GM19328 (cell line): ENCODE measurements around the gene HDAC4.

Experiments used
- ATAC-seq: cut with Tn5 transposase; IDR thresholded peaks from one replicate; pipeline ENCODE4 v1.9.1; 2021; ENCODE audit warnings: mild to moderate bottlenecking, moderate library complexity; ENCODE audit not compliant: unreplicated experiment

HDAC4 gene

DNA sequence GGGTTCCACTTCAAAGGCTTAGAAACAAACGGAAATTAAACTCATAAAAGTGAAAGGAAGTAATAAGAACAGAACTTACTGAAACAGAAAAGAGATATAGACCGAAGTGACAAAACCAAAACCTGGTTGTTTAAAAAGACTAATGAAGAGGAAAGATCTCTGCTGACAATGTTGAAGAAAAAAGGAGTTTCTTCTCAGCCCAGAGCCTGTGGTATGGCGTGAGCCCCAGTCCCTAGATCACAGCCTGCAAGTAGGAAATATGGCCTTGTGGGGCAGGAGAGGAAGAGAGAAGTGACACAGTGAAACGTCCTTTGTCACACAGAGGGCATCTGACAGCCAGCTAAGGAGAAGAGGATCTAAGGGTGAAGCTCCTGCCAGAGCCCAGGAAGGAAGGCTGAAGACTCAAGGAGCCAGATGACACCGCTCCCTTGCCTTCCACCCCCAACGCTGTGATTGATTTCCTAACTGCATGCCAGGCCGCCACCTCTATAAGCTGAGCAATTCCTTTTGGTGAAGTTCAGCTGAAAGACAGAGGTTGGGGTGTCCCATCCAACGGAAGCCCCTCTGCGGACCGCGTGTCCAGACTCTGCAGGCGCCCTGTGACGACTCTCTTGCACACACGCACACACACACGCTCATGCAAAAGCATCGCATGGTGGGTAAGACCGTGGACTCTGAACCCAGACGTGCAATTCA lies 141.1 kb downstream of the HDAC4 start:
- ATAC-seq = no peak

- ATAC-seq = no peak
Observed at GRCh38 chr2:239259173-239259572, 141.6 kb downstream of the HDAC4 start.

DNA sequence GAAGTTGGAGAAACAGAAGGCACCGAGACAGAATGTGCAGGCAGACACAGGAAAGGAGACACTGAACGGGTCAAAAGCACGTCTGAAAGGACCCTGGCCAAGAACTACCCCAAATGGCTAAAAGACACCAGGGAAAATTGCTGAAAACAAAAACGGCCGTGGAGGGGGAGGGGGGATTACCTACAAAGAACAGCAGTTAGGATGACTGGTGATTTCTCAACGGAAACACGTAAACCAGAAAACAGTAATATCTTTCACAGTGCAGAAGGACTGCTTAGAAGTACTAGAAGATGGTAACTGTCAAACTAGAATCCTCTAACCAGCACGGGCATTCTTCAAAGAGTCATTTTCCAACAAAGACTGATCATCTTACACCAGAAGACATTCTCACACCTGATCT lies 142.6 kb downstream of the HDAC4 start:
- no peak for ATAC-seq

DNA sequence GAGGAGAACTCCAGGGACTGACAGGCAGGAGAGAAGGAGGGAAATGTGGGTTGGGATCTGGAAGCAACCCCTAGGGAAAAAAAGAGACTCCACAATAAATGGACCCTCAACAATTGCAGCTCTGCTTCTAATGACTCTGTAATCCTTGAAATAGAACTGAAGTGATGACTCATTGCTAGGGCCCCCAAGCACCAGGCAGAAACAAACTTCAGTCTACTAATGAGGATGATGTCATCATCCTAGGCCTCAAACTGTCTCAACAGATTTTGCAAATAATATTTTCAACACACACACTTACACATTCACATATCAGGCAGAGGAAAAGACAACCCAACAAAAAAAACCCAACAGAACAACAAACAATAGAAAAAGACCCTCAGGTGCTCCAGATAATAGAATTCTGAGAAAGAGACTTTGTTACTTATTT lies 143.3 kb downstream of the HDAC4 start:
- ATAC-seq = no peak

GRCh38 chr2:239256350-239256743 lies 144.5 kb downstream of the HDAC4 start:
- ATAC-seq = no peak

GRCh38 chr2:239255628-239256349 lies 145.0 kb downstream of the HDAC4 start:
- ATAC-seq = no peak

- ATAC-seq = no peak
Observed at GRCh38 chr2:239255218-239255617, 145.6 kb downstream of the HDAC4 start.

DNA sequence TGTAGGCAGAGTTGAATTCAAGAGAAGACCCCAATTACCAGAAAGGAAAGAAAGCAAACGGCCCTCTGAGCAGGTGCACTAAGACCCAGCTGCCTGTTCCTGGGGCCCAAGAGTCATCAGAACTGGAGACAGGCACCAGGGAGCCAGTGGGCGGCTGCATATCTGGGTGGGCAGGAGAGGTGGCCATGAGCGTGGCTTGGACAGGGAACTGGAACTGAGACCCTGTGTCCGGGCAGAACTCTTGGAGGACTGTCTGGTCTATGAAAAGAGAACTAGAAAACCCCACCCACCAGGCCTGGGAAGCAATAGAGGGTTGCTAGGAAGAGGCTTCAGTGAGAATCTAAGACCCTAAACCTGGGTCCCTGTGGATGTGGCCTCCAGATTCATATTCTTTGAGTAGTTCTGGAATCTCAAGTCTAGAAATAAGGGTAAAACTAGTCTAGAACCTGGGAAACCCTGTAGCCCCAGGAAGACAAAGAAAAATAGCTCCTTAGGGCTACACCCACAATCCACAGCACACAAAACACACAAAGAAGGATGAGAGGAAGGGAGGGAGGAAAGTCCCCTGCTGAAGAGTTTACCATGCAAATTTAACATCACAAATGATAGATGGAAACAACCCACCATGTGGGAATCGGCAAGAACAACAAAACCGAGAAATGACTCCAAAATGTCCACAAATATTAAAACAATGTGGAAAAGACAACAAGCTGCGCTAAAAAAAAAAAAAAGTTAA lies 147.0 kb downstream of the HDAC4 start:
- ATAC-seq = no peak

DNA sequence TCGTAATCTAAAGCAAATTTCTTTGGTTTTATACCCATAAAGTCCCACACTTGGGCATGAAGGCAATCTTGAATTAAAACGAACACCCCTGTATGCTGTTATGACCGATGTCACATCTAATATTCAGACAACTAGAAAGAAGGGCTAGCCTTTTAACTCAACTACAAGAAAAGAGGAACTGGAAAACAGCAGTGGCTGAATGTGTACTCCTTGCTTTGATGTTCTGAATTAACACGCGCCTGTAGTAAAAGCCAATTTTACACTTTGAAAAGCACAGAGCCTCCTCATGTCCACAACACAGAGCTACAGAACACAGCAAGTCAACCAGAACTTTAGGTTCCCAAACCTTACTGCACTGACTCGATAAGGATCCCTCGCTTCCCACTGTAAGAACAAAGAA lies 147.6 kb downstream of the HDAC4 start:
- ATAC-seq = no peak

DNA sequence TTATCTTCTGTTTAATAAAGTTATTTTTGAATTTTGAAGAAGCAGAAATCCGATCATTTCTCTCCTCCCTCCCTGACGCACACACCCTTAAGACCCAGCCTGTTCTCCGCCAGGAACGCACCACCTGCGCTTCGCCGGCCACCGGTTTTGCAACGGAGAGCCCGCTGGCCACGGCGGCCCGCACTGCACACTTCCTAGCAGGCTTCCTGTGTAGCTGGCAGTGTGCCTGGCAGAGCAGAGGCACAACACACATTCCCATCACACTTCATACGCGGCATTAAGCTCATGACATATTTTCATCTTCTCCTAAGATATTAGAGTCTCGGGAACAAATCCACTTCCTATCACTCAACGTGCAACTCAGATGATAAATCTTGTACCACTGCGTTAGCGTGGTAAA lies 148.0 kb downstream of the HDAC4 start:
- ATAC-seq = no peak

GRCh38 chr2:239252393-239252792 lies 148.4 kb downstream of the HDAC4 start:
- ATAC-seq = no peak

DNA sequence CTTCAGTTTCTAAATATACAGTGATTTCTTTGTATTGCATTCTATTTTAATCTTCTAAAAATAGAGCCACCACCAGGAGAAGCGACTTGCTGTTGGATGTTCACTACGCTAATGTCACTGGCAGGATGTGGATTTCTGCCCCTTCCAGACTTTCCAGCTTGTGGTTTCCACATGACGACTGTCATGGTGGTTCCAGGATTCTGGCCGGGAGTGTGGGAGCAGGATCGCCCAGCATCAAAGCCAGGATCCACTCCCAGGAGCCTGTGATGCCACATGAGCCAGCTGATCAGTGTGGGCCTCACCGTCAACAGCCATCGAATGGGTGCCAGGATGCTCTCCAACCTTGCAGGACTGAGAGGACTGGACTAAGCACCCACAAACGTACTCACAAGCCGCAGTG lies 148.8 kb downstream of the HDAC4 start:
- no peak for ATAC-seq

- ATAC-seq = no peak
Observed at GRCh38 chr2:239250216-239251081, 150.4 kb downstream of the HDAC4 start.

- no peak for ATAC-seq
Observed at GRCh38 chr2:239249776-239250175, 151.0 kb downstream of the HDAC4 start.

GRCh38 chr2:239249048-239249447 lies 151.8 kb downstream of the HDAC4 start:
- no peak for ATAC-seq

- ATAC-seq = no peak
Observed at GRCh38 chr2:239247401-239248245, 153.2 kb downstream of the HDAC4 start.

DNA sequence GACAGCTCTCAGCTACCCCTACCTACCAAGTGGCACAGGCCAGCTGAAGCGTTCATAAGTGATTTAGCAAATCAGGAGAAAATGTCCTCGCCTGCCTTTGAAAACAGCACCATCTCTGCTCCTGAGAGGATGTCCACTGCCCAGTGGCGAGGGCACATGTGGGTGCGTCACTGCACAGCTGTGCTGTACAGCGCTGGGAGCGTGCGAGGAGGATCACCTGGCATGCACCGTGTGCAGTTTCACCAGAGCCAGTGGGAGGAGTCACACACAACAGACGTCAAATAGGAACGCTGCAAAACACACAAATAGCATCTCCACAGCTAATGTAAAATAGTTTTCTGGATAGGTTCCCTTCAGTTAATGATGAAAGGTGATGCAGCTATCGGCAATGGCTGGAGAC lies 154.1 kb downstream of the HDAC4 start:
- ATAC-seq = no peak

GRCh38 chr2:239245872-239246721 lies 154.7 kb downstream of the HDAC4 start:
- ATAC-seq = no peak

DNA sequence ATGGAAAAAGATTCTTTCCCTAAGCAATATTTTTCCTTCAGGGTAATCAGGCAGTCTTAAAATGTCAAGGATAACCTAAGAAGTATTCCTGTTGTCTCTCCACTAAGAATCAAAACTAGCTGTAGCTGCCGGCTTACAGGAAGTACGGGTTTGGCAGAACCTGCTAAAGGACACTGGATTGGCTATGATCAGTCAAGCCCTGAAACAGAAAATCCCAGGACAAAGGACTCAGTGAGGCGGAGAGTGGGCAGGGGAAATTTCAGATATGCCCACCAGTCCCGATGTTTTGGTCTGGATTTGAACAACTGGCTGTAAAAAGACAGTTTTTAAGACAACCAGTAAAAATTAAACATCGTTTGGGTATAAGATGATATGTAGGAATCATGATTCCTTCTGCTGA lies 155.7 kb downstream of the HDAC4 start:
- no peak for ATAC-seq
